GM19023 (cell line): ENCODE measurements around the gene LGR4.
"Not testable (repeated sequence)": the region's sequence is repeated elsewhere in the genome, so short reads cannot be mapped to it uniquely, and the experiment has no call there.

Source experiments
- ATAC-seq: cut with Tn5 transposase; IDR thresholded peaks from one replicate; pipeline ENCODE4 v1.9.1; 2021; ENCODE audit warnings: mild to moderate bottlenecking, moderate library complexity; ENCODE audit not compliant: unreplicated experiment

The LGR4 gene

GRCh38 chr11:27355575-27356104 lies 117.0 kb downstream of the LGR4 start:
- ATAC-seq = no peak

GRCh38 chr11:27354359-27354965 lies 118.1 kb downstream of the LGR4 start:
- no peak for ATAC-seq

GRCh38 chr11:27353593-27354358 lies 118.8 kb downstream of the LGR4 start:
- ATAC-seq = no peak

- ATAC-seq = no peak
Measured at GRCh38 chr11:27352781-27353180, 119.8 kb downstream of the LGR4 start.

- ATAC-seq = no peak
Measured at GRCh38 chr11:27350511-27350910, 122.1 kb downstream of the LGR4 start.

- no peak for ATAC-seq
Measured at GRCh38 chr11:27349919-27350318, 122.7 kb downstream of the LGR4 start.

- no peak for ATAC-seq
Measured at GRCh38 chr11:27348340-27348873, 124.2 kb downstream of the LGR4 start.

GRCh38 chr11:27347359-27348339 lies 124.9 kb downstream of the LGR4 start:
- ATAC-seq = no peak

- no peak for ATAC-seq
Measured at GRCh38 chr11:27339941-27340340, 132.6 kb downstream of the LGR4 start.

- not testable (repeated sequence) for ATAC-seq
Measured at GRCh38 chr11:27334764-27335163, 137.8 kb downstream of the LGR4 start.

- ATAC-seq = no peak
Measured at GRCh38 chr11:27331981-27332380, 140.6 kb downstream of the LGR4 start.

- no peak for ATAC-seq
Measured at GRCh38 chr11:27330633-27331270, 141.8 kb downstream of the LGR4 start.

GRCh38 chr11:27329867-27330632 lies 142.5 kb downstream of the LGR4 start:
- ATAC-seq = no peak

GRCh38 chr11:27328614-27329013 lies 144.0 kb downstream of the LGR4 start:
- ATAC-seq = no peak

GRCh38 chr11:27327064-27327463 lies 145.5 kb downstream of the LGR4 start:
- ATAC-seq = not testable (repeated sequence)

GRCh38 chr11:27322196-27322595 lies 150.4 kb downstream of the LGR4 start:
- ATAC-seq = not testable (repeated sequence)

GRCh38 chr11:27321340-27321739 lies 151.2 kb downstream of the LGR4 start:
- not testable (repeated sequence) for ATAC-seq

GRCh38 chr11:27319072-27319471 lies 153.5 kb downstream of the LGR4 start:
- ATAC-seq = peak; percentile 98

- ATAC-seq = no peak
Measured at GRCh38 chr11:27317751-27318150, 154.8 kb downstream of the LGR4 start.
